Raji (cell line): Measurements from ENCODE around the gene AGBL5.
A peak's percentile ranks its signal among the peaks of the same experiment; 100 is the strongest.

Experiments used
- POLR2A ChIP-seq: IDR thresholded peaks from 2 replicates; pipeline ENCODE4 v1.6.1; 2011; ENCODE audit warnings: low read depth, low read length, control low read depth; ENCODE audit not compliant: insufficient read depth

Gene AGBL5

DNA sequence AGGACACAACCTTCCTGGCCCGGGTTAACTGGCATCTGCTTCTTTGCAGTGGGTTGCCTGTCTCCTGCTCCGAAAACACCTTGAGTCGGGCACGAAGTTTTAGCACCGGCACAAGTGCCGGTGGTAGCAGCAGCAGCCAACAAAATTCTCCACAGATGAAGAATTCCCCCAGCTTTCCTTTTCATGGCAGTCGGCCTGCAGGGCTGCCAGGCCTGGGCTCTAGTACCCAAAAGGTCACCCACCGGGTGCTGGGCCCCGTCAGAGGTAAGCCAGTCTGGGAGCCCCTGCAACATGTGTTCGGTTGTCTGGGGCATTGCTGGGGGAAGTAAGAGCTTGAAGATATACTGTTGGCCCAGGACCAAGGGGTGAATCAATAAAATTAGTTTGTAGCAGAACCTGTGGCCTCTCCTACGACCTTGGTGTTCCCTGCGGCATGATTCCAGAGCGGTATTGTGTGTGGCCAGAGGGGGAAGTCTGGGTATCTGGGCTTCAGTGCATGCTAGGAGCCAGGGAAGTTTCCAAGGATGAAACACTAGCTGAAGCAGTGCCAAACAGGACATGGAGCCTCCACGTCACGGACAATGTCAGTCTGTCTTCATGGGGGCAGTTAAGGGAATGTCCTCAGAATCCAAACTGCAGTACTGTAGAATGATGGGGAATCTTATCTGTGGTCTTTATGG lies 7.8 kb downstream of the AGBL5 start:
- TF ChIP-seq POLR2A: no peak

DNA sequence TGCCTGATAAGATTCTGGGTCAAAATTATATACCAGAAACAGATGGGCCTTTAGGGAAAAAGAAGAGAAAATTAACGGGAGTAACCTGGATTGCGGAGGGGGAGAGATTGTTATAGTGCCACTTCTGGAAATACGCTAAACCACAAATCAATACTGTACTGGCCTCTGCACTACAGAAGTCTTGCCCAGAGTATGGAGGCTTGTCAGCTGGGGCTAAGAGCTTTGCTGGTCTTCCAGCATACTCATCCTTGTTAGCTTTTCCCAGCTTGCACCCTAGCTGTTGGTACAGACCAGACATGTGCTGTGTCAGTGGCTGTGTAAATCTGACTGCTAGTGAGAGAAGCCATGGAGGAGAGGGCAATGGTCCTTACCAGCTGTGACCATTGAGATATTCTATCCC lies 8.9 kb downstream of the AGBL5 start:
- no peak for TF ChIP-seq POLR2A

DNA sequence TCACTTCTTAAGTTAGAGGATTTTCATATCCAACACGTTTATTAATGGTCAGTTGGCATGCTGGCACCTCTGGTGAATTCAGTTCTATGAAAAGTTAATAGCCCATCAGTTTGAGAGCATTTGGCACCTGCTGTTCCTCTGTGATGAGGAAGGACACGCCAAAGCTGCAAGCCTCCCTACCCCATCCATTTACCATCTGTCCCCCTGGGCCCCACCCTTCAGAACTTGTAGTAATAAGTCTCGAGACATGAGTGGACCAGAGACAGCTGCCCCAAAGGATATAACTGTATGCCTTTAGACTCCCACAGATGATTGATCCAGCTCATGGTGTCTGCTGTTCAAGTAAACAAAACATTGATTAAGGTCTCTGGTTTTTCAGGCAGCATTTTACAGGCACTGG lies 13.7 kb downstream of the AGBL5 start:
- no peak for TF ChIP-seq POLR2A

DNA sequence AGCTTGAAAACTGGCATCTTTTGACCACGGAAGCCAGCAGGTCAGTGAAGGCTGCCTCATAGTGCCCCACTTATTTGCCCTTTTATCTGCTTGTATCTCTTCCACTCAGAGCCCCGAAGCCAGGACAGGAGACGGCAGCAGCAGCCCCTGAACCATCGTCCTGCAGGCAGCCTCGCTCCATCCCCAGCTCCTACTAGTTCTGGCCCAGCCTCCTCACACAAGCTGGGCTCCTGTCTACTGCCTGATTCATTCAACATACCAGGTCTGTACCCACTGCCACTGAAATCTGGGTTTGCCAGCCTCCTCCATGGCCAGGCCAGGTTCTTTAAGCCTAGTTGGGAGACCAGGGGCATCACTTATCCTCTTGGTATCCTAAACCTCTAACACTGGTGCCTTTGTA lies 15.9 kb downstream of the AGBL5 start:
- TF ChIP-seq POLR2A: no peak

DNA sequence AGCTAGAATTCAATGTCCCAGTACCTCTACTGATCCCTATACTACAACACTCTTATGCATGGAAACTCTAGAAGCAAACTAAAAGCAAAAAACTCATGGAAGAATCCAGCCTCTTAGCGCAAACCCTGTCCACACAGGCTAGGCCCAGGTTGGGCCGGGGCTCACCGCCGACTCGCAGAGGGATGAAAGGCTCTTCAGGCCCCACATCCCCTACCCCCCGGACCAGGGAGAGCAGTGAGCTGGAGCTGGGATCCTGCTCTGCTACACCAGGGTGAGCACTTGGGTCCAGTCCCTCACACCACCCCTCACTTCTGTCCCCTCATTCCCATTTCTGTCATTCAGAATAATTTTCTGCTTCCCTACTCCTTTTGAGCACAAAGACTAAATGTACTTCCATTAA lies 18.0 kb downstream of the AGBL5 start:
- TF ChIP-seq POLR2A: no peak

DNA sequence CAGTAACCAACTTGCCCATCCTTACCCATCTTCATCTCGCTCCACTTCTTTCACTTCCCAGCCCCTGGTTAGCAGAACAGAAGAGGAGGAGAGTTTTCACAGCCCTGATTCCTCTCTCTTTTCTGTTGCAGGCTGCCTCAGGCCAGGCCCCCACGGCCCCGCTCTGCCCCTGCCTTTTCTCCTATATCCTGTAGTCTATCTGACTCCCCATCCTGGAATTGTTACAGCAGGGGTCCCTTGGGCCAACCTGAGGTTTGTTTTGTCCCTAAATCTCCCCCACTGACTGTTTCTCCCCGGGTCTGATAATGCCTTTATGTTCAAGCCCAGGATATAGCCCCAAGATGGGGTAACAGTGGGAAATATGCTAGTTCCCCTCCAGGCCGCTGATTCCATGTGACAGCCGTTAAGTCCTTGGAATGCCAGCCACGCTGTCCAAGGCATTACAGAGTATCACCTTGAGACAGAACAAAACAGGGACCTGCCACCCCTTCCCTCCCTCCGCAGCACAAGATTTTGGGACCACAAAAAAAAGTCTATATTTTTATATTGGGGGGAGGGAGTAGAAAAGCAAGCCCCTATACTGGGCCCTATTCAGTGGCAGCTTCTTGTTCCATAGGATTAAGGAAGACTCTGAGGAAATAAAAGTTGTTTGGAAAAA lies 18.6 kb downstream of the AGBL5 start:
- no peak for TF ChIP-seq POLR2A

DNA sequence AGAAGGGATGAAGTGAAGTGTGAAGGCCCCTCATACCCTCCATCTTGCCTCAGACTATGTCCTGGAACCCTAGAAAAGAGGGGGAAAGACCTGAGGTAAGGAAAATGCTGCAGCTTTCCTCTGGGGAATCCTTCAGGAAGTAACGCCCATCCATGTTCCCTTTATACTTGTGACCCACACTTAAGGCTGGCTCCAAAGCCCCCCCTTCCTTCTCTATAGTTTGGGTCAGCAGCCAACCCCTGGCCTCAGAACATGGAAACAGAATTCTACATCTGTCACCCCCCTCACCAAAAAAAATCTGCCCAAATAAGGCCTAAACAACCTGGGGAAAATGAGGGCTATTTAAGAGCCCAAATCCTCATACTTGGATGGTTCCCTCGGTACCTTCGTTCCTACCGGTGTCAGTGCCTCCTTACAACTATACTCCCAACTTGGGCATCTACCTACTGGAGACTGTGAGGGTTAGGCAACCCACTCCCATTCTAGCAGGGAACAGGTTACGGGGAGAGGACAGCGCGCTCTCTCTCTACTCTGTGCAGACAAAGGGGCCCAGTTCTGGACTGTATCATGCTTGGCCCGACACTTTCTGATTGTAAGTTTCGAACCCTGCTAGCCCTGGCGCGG lies 19.3 kb downstream of the AGBL5 start:
- no peak for TF ChIP-seq POLR2A

DNA sequence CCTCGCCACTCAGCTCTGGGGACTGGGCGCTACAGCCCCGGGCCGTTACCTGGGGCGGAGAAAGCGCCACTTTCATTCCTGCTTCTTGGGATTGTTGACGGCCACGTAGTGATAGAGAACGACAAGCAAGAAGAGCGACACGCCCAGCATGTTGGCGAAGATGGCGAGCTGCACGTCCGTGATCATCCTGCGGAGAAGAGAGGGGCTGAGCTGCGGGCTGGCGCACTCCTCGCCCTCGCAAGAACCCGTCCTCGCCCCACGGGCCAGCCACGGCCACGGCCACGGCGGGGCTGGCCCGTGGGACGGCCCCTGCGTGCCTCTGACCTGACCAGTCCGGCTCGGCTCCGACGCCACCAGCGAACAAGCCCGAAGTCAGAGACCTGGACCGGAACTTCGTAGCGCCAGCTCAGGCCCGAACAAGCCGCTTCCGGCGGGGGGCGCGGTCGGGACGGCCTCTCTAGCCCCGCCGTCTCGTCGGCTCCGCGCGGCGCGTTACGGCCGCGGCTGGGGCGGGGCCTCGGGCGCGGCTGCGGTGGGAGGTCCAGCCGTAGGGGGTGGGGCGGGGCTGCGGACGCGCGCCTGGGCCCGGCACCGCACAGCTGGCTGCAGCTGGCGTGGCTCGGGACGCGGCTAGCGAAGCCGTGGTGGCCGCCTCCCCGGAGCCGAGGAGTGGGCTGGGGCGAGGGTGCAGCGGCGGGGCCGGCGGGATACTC lies 20.0 kb downstream of the AGBL5 start, which contains the start of gene OST4:
OST4 (minus strand) TSS at position 378 of the 713 bp plus-strand sequence.
- peak; percentile 90 for TF ChIP-seq POLR2A

DNA sequence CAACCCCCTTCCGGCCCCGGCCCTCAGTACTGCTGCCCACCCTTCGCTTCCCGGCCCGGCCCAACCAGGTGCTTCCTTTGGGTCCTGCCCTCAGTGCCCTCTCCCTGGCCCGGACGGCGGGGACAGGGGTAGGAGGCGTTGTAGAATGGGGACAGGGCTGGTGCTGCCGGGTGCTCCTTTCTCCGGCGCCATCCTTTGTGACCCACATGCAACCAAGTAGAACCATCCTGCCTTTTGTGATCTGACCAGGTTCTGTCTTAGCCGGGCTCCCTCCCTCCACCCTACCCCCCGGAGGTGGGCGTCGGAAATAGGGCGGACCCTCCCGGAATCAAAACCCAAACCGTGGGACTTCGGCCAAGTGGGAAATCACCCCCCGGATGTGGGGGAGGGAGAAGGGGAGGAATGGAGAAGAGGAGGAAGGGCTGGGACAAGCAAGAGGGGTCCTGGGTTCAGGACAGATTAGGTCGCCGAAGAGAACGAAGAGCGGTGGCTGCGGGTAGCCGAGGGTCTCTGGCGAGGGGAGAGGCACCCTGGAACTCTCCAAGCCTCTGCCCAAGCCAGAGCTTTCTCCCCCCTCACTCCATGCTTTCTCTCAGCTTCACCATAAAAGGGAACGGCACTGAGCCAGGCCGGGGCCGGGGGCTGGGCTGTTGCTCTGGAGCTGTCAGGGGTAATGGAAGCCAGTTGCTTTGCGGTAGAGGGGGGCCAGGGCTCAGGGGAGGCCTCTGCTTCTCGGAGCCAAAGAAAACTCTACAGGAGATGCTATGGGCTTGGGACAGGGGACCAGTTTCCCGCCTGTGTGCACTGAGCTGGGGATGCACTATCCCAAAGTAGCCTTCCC lies 20.7 kb downstream of the AGBL5 start:
- TF ChIP-seq POLR2A: no peak

DNA sequence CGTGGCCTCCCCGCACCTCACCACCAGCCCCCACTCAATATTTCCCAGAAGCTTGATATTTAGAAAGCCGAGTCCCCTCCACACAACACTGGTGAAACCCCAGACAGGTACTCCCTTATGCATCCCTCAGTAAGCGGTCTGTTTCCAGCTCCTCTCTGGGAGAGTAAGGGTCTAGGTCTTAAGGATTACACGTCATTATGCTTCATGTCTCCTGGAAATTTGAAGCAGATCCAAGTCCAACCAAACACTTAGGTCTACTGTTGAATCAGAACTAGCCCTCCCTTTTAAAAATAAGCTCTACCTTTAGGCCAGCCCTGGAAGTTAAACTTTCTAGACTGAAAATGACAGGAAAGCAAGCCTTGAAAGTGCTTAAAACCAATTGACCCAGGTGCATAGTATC lies 21.5 kb downstream of the AGBL5 start:
- TF ChIP-seq POLR2A: no peak

DNA sequence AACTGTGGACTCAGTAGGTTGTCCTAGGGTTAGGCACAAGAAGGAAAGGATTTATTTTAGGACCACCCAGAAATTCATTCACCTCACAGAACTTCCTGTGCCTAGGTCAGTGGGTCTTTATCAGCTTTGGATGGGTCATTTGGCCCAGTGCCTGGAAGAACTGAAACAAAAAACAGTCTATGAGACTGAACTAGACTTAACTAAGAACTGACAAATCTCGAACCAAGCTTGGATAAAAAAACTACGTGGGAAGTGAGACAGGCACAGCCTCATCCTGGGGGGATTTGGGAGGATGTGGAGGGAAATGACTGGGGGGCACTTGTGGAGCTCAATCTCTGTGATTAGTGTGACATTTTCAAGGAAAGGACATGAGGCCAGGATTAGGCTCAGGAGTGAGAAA lies 22.3 kb downstream of the AGBL5 start:
- TF ChIP-seq POLR2A: no peak

DNA sequence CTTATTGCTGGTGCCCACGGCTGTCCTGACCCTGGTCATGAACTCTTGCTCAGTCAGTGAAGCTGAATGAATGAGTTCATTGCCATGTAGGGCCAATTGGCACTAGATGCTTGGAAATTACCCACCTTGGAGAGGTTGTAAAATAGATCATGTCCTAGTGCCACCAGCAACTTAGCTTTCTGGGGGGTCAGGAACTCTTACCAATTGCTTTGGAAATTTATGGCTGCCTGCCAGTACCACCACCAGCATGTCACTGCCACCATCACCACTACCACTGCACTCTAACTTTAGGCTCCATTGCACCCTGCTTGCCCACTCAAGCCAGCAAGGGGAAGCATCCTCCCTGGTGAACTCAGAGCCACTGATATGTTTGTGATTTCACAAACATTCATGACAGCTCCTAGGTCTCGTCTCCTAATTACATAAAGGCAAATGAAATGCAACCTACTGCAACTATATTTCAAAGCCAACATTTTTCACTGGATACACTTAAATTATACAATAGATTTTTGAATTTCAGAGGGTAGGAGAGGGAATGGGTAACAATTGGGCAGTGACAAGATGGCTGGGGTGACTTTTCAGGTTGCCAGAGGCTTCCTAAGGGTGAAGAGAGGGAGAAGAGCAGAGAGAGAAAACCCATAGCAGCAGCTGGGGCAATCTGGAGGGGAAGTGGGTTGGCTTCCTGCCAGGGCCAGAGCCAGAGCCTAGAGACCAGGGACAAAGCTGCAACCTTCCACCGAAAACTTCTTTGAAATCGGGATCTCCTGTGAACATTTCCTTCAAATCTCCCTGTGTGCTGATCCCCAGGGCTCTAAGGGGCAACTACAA lies 23.5 kb downstream of the AGBL5 start:
- TF ChIP-seq POLR2A: no peak

DNA sequence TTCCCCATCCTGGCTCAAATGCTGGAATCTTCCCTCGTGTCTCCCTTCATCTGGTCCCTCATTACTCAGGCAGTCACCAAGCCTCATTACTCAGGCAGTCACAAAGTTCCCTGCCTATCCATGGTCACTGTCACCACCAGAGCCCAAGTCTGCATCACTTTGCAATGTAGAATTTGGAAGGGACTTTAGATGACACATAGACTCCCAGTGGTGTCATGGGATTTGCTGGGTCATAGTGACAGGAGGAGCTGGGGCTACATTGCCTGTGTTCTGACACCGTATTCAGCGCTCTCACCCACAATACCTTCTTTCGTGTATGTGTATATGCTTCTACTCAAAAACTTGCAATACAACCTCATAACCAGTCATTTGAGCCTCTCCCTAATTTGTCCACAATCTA lies 24.9 kb downstream of the AGBL5 start:
- no peak for TF ChIP-seq POLR2A

DNA sequence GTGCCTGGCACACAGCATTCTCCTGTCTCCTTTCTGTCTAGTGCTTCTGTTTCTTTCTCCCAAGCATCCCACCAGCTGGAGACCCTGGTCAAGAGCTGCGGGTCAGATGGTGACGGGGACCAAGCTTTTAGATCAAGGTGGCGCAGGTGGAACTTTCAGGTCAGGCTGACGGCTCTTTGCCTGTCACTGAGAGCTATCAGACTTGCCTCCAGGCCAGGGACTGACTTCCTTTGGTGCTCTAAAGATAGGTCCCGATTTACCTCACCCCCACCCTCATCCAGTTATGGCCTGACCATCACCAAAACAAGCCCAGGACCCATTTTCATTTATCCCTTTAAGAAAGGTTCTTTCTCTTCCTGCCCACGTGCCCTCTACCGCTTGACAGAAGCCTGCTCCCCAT lies 25.8 kb downstream of the AGBL5 start:
- no peak for TF ChIP-seq POLR2A
